ENCODE data around the gene RTEL1. TPM values are rescaled to one million over a fixed set of nuclear protein-coding genes. Genes with fewer than 3 reads are reported as not detected.
"Not testable (repeated sequence)": the region's sequence is repeated elsewhere in the genome, so short reads cannot be mapped to it uniquely, and the experiment has no call there.

Gene RTEL1
- total RNA-seq, 1 experiment from 2014 or later = 13.6 TPM

DNA sequence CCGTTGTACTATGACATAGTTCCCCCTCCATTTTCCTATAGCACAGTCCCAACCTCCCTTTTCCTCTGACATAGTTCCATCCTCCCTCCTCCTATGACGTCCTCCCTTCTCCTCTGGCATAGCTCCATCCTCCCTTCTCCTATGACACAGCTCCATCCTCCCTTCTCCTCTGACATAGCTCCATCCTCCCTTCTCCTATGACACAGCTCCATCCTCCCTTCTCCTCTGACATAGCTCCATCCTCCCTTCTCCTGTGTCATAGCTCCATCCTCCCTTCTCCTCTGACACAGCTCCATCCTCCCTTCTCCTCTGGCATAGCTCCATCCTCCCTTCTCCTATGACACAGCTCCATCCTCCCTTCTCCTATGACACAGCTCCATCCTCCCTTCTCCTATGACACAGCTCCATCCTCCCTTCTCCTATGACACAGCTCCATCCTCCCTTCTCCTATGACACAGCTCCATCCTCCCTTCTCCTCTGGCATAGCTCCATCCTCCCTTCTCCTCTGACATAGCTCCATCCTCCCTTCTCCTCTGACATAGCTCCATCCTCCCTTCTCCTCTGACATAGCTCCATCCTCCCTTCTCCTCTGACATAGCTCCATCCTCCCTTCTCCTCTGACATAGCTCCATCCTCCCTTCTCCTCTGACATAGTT lies 65.0 kb downstream of the RTEL1 start:
- in situ Hi-C loops (cut with HindIII; ENCODE audit: low pct_unique_long_range_greater_than_20kb, low sequenced_read_pairs); DNase-seq (ENCODE audit: low read depth): not testable (repeated sequence)

DNA sequence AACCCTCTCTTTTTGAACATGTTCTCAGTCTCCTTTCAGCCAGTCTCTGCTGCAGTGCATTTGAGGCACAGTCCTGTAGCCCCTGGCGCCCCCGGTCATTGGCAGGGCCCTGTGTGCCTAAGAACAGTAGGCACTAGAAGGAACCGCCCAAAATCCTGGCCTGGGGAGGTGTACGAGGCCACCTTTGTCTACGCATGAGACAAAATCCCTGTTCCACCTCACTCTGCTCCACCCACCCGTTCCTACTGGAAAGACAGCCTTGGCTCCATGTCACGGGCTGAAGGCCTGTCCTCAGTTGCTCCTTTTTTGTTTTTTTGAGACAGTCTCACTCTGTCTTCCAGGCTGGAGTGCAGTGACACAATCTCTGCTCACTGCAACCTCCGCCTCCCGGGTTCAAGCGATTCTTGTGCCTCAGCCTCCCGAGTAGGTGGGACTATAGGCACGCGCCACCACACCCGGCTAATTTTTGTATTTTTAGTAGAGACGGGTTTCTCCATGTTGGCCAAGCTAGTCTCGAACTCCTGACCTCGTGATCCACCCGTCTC lies 72.1 kb downstream of the RTEL1 start:
- DNase-seq (ENCODE audit: low read depth); in situ Hi-C loops (cut with HindIII; ENCODE audit: low pct_unique_long_range_greater_than_20kb, low sequenced_read_pairs): not testable (repeated sequence)

DNA sequence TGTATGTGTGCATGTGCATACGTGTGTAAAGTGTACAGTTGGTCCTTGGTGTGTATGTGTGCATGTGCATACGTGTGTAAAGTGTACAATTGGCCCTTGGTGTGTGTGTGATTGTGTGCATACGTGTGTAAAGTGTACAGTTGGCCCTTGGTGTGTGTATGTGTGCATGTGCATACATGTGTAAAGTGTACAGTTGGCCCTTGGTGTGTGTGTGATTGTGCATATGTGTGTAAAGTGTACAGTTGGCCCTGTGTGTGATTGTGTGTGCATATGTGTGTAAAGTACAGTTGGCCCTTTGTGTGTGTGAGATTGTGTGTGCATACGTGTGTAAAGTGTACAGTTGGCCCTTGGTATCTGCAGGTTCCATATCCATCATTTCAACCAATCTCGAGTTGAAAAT lies 73.3 kb downstream of the RTEL1 start:
- no peak for DNase-seq (ENCODE audit: low read depth)
- in situ Hi-C loops (cut with HindIII; ENCODE audit: low pct_unique_long_range_greater_than_20kb, low sequenced_read_pairs) = no loop called here

DNA sequence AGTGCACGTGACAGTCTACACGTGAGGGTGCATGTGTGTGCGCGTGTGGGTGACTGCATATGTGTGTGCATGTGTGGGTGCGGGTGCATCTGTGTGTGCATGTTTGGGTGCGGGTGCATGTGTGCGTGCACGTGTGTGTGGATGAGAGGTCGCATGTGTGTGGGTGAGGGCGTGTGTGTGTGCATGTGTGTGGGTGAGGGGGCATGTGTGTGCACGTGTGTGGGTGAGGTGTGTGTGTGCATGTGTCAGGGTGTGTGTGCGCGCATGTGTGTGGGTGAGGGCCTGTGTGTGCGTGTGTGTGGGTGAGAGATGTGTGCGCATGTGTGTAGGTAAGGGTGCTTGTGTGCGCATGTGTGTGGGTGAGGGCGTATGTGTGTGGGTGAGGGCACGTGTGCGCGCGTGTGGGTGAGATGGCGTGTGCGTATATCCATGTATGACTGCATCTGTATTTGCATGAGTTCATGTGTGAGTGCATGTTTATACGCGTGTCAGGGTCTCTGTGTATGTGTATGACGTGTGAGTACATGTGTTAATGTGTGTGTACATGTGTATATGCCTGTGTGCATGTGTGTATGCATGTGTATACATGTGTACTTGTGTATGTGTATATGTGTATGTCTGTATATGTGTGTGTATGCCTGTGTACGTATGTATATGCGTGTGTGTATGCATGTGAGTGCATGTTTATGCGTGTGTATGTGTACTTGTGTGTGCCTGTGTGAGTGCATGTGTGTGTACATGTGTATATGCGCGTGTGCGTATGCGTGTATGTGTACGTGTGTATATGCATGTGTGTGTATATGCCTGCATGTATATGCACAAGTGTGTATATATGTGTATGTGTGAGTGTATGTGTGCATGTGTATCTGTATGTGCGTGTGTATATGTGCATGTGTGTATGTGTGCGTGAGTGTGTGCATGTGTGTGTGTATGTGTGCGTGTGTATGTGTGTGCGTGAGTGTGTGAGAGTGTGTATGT lies 74.3 kb downstream of the RTEL1 start:
- no peak for DNase-seq (ENCODE audit: low read depth)
- in situ Hi-C loops (cut with HindIII; ENCODE audit: low pct_unique_long_range_greater_than_20kb, low sequenced_read_pairs) = no loop called here

GRCh38 chr20:63733117-63733516 lies 75.0 kb downstream of the RTEL1 start:
- in situ Hi-C loops (cut with HindIII; ENCODE audit: low pct_unique_long_range_greater_than_20kb, low sequenced_read_pairs) = no loop called here
- no peak for DNase-seq (ENCODE audit: low read depth)

DNA sequence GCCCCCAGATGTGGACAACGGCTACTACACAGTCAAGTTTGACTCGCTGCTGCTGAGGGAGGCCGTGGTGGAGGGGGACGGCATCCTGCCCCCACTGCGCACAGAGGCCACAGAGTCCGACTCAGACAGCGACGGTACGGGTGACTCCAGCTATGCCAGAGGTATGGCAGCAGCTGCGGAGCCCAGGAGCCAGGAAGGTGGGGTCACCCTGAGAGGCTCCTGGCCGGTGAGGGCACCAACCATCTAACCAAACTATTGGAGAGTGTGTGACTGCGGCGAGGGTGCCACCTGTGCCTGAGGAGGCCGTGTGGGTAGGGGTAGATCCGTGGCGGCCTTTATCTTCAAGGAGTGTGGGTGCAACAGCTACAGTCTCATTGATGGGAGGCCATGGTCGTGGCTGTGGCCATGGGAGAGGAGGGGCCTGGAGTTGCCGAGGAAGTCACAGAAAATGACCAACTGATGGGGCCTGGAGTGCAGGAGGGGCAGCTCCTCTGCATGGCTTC lies 75.5 kb downstream of the RTEL1 start:
- in situ Hi-C loops (cut with HindIII; ENCODE audit: low pct_unique_long_range_greater_than_20kb, low sequenced_read_pairs) = no loop called here

GRCh38 chr20:63734111-63734945 lies 76.2 kb downstream of the RTEL1 start:
- in situ Hi-C loops (cut with HindIII; ENCODE audit: low pct_unique_long_range_greater_than_20kb, low sequenced_read_pairs) = no loop called here
- DNase-seq (ENCODE audit: low read depth) = no peak

More for the DNA sequence above, 75.5 kb downstream of the RTEL1 start:
- DNase-seq (ENCODE audit: low read depth) = no peak

DNA sequence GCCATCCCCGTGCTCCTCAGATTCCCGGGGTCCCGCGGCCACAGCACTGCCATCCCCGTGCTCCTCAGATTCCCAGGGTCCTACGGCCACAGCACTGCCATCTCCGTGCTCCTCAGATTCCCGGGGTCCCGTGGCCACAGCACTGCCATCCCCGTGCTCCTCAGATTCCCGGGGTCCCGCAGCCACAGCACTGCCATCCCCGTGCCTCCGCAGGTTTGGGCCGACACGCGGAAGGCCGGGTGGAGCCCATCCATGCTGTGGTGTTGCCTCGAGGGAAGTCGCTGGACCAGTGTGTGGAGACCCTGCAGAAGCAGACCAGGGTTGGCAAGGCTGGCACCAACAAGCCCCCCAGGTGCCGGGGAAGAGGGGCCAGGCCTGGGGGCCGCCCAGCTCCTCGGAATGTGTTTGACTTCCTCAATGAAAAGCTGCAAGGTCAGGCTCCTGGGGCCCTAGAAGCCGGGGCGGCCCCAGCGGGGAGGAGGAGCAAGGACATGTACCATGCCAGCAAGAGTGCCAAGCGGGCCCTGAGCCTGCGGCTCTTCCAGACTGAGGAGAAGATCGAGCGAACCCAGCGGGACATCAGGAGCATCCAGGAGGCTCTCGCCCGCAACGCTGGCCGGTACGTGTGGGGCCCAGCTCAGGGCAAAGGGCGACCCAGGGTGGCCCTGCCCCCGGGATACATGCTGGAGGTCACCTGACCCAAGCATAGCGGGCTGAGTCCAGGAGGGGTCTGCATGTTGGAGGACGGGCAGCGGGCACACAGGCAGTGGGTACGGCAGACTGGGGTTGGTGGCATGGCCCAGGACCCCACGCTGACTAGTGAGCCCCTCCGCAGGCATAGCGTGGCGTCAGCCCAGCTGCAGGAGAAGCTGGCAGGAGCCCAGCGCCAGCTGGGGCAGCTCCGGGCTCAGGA lies 77.1 kb downstream of the RTEL1 start:
- in situ Hi-C loops (cut with HindIII; ENCODE audit: low pct_unique_long_range_greater_than_20kb, low sequenced_read_pairs) = no loop called here
- no peak for DNase-seq (ENCODE audit: low read depth)

DNA sequence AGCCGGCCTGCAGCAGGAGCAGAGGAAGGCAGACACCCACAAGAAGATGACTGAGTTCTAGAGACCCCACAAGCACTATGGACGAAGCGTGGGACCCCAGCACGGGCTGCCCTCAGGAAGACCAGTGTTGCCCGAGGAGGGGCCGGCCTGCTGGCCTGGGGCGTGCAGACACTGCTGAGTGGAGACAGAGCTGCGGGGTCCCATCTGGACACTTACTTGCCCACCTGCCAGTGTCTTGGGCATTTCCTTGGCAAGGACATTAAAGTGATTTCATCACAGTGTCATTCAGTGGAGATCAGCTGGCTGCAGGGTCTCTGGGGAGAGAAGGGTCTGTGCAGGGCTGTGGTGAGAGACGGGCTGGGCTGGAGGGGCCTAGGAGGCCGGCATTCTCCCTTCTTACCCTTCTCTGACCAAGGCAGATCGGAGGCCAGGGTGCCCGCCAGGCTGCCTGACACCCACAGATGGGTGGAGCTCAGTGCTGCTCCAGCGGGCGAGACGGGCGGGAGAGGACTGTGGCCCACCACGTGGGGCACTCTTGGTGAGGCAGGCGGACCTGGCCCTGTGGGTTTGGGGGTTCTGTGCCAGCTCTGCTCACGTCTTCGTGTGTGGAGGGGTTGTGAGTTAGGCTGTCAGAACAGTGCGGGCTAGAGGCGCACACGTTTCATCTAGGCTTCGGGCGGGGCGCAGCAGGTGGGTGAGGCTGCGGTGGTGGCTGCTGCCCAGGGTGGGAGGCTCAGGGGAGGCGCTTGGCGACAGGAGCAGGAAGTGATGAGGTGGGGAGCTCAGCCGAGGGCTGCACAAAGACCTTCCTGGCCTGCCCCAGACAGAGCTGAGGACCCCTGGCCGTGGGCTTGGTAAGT lies 78.0 kb downstream of the RTEL1 start, which contains the start of gene LIME1:
TSS of gene LIME1 (plus strand) at position 806 of the 860 bp plus-strand sequence. CDS start 886 bp downstream, outside the sequence.
- no peak for DNase-seq (ENCODE audit: low read depth)
- in situ Hi-C loops (cut with HindIII; ENCODE audit: low pct_unique_long_range_greater_than_20kb, low sequenced_read_pairs) = no loop called here

DNA sequence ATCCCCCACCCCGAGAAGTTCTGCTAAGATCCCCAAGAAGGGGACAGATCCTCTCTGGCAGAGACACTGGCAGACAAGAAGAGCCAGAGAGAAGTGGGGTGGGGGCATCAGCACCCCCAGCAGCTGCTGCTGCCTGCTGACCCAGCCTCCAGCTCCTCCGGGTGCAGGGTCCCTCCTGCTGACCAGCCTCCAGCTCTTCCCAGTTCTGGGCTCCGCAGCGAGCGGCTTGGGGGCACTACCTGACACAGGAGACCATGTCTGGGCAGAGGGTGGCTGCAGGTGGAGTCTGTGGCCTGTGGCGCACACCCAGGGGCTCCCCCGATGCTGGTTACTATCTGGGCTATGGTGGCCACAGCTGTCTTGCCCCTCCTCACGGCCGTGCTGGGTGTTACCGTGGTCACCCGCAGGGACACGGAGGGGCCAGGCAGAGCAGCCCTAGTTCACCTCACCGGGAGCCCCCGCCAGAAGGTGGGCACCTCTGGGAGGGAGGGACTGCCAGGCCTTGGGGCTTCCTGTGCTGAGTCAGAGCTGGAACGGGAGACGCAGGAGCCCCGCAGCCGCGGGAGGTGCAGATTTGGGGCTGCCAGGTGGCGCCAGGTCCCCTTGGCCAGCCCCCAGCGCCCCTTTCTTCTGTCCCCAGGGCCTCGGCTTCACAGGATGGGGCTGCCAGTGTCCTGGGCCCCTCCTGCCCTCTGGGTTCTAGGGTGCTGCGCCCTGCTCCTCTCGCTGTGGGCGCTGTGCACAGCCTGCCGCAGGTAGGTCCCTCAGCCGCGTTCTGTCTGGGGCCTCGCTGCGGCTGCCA lies 79.0 kb downstream of the RTEL1 start:
- DNase-seq (ENCODE audit: low read depth) = no peak
- in situ Hi-C loops (cut with HindIII; ENCODE audit: low pct_unique_long_range_greater_than_20kb, low sequenced_read_pairs) = no loop called here

GRCh38 chr20:63737695-63737944 lies 79.5 kb downstream of the RTEL1 start:
- in situ Hi-C loops (cut with HindIII; ENCODE audit: low pct_unique_long_range_greater_than_20kb, low sequenced_read_pairs) = no loop called here
- DNase-seq (ENCODE audit: low read depth) = no peak

GRCh38 chr20:63737945-63738686 lies 80.0 kb downstream of the RTEL1 start:
- in situ Hi-C loops (cut with HindIII; ENCODE audit: low pct_unique_long_range_greater_than_20kb, low sequenced_read_pairs) = no loop called here

GRCh38 chr20:63738687-63739129 lies 80.6 kb downstream of the RTEL1 start:
- in situ Hi-C loops (cut with HindIII; ENCODE audit: low pct_unique_long_range_greater_than_20kb, low sequenced_read_pairs) = no loop called here
- DNase-seq (ENCODE audit: low read depth) = no peak

More at GRCh38 chr20:63737945-63738686, 80.0 kb downstream of the RTEL1 start:
- no peak for DNase-seq (ENCODE audit: low read depth)

- in situ Hi-C loops (cut with HindIII; ENCODE audit: low pct_unique_long_range_greater_than_20kb, low sequenced_read_pairs) = no loop called here
- peak; percentile 62 for DNase-seq (ENCODE audit: low read depth)
Observed at GRCh38 chr20:63739130-63740069, 81.3 kb downstream of the RTEL1 start, which contains the start of gene SLC2A4RG. Gene SLC2A4RG, plus strand, starts transcription at chr20:63739776. Its CDS starts 137 bp downstream, at chr20:63739913.

Measured in Caki2 (cell line).